Measurements from ENCODE around the gene ELK3.

Gene ELK3

DNA sequence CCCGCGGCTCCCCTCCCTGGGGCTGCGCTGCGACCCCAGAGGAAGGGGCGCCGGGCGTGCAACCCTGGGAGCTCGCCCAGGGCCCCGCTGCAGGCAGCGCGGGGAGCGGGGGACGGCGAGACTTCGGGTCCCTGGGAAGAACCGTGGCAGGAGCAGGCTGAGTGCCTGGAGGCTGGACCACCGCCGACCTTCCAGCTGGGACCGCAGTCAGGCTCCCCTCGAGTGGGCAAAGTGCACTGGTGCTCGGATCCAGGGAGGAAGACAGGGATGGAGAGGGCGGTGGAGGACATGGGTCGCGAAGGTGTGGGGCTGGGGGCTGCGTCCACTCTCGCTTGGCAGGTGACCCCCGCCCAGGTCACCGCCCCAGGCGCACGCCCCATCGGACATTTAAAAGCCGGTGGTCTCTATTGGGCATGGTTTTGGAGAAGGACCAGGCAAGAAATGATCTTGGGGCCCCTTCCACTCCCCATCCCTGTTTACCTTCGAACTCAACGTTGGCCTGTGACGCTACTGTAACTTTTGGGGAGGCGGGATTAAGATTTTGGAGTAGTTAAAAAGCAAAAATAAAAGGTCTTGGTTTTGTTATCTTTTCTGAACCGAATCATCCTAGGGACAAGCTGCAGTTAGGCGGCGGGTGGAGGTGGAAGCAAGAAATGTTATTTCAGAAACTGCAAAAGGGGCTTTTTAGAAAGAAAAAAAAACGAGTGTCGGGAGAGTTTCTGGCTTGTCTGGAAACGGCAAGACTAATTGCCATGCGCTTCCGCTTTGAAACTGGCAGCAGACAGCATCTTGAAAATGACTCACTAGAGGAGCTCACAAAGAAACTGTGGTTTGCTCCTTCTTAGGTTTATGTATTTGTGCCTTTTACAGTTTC is 1.0 kb downstream of the ELK3 start (continued):
- TF ChIP-seq, protein P1, sequence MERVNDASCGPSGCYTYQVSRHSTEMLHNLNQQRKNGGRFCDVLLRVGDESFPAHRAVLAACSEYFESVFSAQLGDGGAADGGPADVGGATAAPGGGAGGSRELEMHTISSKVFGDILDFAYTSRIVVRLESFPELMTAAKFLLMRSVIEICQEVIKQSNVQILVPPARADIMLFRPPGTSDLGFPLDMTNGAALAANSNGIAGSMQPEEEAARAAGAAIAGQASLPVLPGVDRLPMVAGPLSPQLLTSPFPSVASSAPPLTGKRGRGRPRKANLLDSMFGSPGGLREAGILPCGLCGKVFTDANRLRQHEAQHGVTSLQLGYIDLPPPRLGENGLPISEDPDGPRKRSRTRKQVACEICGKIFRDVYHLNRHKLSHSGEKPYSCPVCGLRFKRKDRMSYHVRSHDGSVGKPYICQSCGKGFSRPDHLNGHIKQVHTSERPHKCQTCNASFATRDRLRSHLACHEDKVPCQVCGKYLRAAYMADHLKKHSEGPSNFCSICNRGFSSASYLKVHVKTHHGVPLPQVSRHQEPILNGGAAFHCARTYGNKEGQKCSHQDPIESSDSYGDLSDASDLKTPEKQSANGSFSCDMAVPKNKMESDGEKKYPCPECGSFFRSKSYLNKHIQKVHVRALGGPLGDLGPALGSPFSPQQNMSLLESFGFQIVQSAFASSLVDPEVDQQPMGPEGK (tag by site-specific recombination; IDR thresholded peaks at IDR 0.05) = peak; percentile 79
- TF ChIP-seq GLIS2 (tag by site-specific recombination; IDR thresholded peaks at IDR 0.05) (peak; percentile 51), KLF8 (tag by site-specific recombination; IDR thresholded peaks at IDR 0.05) (peak; percentile 62; the same call in 1 of the 2 replicates), KLF9 (tag by site-specific recombination; IDR thresholded peaks at IDR 0.05; ENCODE audit: low read depth) (peak; percentile 13; the same call in 1 of the 2 replicates), ZNF776 (tag by site-specific recombination; IDR thresholded peaks at IDR 0.05; ENCODE audit: borderline replicate concordance) (no peak), ZNF791 (tag by site-specific recombination; IDR thresholded peaks at IDR 0.05) (no peak), ZNF335 (tag by site-specific recombination; conservative IDR thresholded peaks at IDR 0.05) (peak; percentile 71), ZNF561 (tag by site-specific recombination; IDR thresholded peaks at IDR 0.05; ENCODE audit: borderline replicate concordance) (no peak), ZIC2 (tag by site-specific recombination; IDR thresholded peaks at IDR 0.05) (peak; percentile 65), ZBTB7A (tag by site-specific recombination; IDR thresholded peaks at IDR 0.05; ENCODE audit: low read depth) (peak; percentile 90; the same call in 1 of the 2 replicates)
- TF ChIP-seq, protein P2, sequence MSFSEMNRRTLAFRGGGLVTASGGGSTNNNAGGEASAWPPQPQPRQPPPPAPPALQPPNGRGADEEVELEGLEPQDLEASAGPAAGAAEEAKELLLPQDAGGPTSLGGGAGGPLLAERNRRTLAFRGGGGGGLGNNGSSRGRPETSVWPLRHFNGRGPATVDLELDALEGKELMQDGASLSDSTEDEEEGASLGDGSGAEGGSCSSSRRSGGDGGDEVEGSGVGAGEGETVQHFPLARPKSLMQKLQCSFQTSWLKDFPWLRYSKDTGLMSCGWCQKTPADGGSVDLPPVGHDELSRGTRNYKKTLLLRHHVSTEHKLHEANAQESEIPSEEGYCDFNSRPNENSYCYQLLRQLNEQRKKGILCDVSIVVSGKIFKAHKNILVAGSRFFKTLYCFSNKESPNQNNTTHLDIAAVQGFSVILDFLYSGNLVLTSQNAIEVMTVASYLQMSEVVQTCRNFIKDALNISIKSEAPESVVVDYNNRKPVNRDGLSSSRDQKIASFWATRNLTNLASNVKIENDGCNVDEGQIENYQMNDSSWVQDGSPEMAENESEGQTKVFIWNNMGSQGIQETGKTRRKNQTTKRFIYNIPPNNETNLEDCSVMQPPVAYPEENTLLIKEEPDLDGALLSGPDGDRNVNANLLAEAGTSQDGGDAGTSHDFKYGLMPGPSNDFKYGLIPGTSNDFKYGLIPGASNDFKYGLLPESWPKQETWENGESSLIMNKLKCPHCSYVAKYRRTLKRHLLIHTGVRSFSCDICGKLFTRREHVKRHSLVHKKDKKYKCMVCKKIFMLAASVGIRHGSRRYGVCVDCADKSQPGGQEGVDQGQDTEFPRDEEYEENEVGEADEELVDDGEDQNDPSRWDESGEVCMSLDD (tag by site-specific recombination; IDR thresholded peaks at IDR 0.05) = peak; percentile 69; the same call in 1 of the 2 replicates
- TF ChIP-seq, protein P3, sequence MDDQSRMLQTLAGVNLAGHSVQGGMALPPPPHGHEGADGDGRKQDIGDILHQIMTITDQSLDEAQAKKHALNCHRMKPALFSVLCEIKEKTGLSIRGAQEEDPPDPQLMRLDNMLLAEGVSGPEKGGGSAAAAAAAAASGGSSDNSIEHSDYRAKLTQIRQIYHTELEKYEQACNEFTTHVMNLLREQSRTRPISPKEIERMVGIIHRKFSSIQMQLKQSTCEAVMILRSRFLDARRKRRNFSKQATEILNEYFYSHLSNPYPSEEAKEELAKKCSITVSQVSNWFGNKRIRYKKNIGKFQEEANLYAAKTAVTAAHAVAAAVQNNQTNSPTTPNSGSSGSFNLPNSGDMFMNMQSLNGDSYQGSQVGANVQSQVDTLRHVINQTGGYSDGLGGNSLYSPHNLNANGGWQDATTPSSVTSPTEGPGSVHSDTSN (CRISPR knock-in tag; IDR thresholded peaks at IDR 0.05) = 0 out of 2 replicates have a peak, but pooled peaks have one; percentile 45
- TF ChIP-seq, protein P4, sequence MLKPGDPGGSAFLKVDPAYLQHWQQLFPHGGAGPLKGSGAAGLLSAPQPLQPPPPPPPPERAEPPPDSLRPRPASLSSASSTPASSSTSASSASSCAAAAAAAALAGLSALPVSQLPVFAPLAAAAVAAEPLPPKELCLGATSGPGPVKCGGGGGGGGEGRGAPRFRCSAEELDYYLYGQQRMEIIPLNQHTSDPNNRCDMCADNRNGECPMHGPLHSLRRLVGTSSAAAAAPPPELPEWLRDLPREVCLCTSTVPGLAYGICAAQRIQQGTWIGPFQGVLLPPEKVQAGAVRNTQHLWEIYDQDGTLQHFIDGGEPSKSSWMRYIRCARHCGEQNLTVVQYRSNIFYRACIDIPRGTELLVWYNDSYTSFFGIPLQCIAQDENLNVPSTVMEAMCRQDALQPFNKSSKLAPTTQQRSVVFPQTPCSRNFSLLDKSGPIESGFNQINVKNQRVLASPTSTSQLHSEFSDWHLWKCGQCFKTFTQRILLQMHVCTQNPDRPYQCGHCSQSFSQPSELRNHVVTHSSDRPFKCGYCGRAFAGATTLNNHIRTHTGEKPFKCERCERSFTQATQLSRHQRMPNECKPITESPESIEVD (tag by site-specific recombination; IDR thresholded peaks at IDR 0.05) = no peak

DNA sequence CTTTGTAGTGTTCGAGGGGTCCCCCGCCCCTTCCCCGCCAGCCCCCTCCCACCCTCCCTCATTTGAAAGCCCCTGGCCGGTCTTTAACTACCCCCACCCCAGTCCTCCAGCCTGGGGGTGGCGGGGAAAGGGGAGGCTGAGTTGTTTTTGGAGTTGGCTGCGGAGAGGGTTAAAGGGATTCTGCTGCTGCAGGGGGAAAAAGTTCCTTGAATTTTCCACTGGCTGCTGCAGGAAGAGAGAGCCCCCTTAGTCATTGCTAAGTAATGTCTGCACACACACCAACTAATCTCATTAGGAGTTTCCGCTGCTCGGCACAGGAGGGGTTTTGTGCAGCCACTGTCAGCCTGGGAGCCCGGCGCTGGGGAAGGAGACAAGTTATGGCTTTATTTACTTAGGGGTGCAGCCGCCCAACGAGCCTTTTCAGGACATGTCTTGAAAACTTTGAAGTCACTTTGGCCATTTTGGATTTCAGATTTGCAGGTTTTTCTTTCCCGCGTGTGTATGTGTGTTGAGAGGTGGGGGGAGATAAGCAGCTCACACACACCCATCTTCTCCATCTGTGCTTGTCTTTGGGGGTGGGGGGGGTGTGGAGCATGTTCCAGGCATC is 1.8 kb downstream of the ELK3 start:
- peak overlapping the region; percentile 93 for H3K4me3 ChIP-seq (ENCODE audit: low read depth, low read length)
- POLR2A ChIA-PET = interaction anchor here (0.5 to 1.0 kb wide), 2 partner anchors 19 to 160 kb away, joined by 3 to 4 read pairs; partner anchors contain the start of gene LTA4H
- no peaks in the 10 kb centered on the region for H3K36me3 ChIP-seq (ENCODE audit: control insufficient read depth in 2 of 2, insufficient read depth in 1 of 2, low read length in 2 of 2)
- no peaks in the 10 kb centered on the region for H3K9me3 ChIP-seq (ENCODE audit: control insufficient read depth, insufficient read depth, low read depth, low read length)
- H3K27ac ChIP-seq (ENCODE audit: extremely low read depth, low read depth, low read length) = peak overlapping the region; percentile 58; the same call in 1 of the 2 replicates
- CTCF ChIA-PET = interaction anchor here (0.7 kb wide), 1 partner anchor 192 kb away, joined by 3 read pairs; no protein-coding TSS in a partner anchor
- H3K4me1 ChIP-seq (ENCODE audit: control insufficient read depth, insufficient read depth, low read length) = 0 out of 2 replicates have a peak, but pooled peaks cover 4% of the 10 kb centered on the region
- TF ChIP-seq, protein P5, sequence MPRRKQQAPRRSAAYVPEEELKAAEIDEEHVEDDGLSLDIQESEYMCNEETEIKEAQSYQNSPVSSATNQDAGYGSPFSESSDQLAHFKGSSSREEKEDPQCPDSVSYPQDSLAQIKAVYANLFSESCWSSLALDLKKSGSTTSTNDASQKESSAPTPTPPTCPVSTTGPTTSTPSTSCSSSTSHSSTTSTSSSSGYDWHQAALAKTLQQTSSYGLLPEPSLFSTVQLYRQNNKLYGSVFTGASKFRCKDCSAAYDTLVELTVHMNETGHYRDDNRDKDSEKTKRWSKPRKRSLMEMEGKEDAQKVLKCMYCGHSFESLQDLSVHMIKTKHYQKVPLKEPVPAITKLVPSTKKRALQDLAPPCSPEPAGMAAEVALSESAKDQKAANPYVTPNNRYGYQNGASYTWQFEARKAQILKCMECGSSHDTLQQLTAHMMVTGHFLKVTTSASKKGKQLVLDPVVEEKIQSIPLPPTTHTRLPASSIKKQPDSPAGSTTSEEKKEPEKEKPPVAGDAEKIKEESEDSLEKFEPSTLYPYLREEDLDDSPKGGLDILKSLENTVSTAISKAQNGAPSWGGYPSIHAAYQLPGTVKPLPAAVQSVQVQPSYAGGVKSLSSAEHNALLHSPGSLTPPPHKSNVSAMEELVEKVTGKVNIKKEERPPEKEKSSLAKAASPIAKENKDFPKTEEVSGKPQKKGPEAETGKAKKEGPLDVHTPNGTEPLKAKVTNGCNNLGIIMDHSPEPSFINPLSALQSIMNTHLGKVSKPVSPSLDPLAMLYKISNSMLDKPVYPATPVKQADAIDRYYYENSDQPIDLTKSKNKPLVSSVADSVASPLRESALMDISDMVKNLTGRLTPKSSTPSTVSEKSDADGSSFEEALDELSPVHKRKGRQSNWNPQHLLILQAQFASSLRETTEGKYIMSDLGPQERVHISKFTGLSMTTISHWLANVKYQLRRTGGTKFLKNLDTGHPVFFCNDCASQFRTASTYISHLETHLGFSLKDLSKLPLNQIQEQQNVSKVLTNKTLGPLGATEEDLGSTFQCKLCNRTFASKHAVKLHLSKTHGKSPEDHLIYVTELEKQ (tag by site-specific recombination; IDR thresholded peaks at IDR 0.05; ENCODE audit: borderline replicate concordance) = no peak
- TF ChIP-seq ZNF426 (tag by site-specific recombination; IDR thresholded peaks at IDR 0.05) = no peak
- TF ChIP-seq ZNF529 (tag by site-specific recombination; IDR thresholded peaks at IDR 0.05; ENCODE audit: insufficient replicate concordance) = no peak
- TF ChIP-seq ZBTB17 (tag by site-specific recombination; IDR thresholded peaks at IDR 0.05) = peak; percentile 92
- TF ChIP-seq ZNF664 (tag by site-specific recombination; IDR thresholded peaks at IDR 0.05) = no peak
- TF ChIP-seq YY1 (tag by site-specific recombination; IDR thresholded peaks at IDR 0.05) = no peak
- no peak for TF ChIP-seq ZNF302 (tag by site-specific recombination; IDR thresholded peaks at IDR 0.05; ENCODE audit: low read depth)
- TF ChIP-seq ZNF391 (tag by site-specific recombination; IDR thresholded peaks at IDR 0.05; ENCODE audit: borderline replicate concordance, low read depth) = no peak
- TF ChIP-seq ZNF48 (tag by site-specific recombination; IDR thresholded peaks at IDR 0.05) = no peak

All from HEK293 (cell line).